GM12878 (cell line): Measurements from ENCODE around the gene LRRC40.

ENCODE experiments used
- CTCF ChIP-seq, 3 experiments: IDR thresholded peaks in 2 of 3; conservative IDR thresholded peaks in 1 of 3; 2 replicates each; pipeline ENCODE4 v1.5.1; 2011; ENCODE audit warnings: low read depth in 3 of 3, low read length in 3 of 3, mild to moderate bottlenecking in 3 of 3, control low read depth in 2 of 3, moderate library complexity in 2 of 3, inconsistent platforms in 1 of 3, mixed read lengths in 1 of 3; ENCODE audit not compliant: control insufficient read depth in 2 of 3, insufficient read depth in 1 of 3; ENCODE audit errors: extremely low read depth in 1 of 3
- EP300 ChIP-seq, 2 experiments: fragments of 150-350 bp in 1 of 2; IDR thresholded peaks; 2 replicates each; pipeline ENCODE4 v1.6.1; 2011 to 2012; ENCODE audit warnings: low read depth in 2 of 2, low read length in 2 of 2, borderline replicate concordance in 1 of 2, improper control_type of control experiment in 1 of 2, inconsistent platforms in 1 of 2; ENCODE audit not compliant: control insufficient read depth in 1 of 2
- NR2F1 ChIP-seq: fragments of 450-650 bp; conservative IDR thresholded peaks from 2 replicates; pipeline ENCODE4 v1.6.1; 2017; ENCODE audit warnings: mild to moderate bottlenecking
- POLR2A ChIP-seq: IDR thresholded peaks from 2 replicates; pipeline ENCODE4 v1.6.1; 2011; ENCODE audit warnings: low read depth, mild to moderate bottlenecking, low read length
- RAD51 ChIP-seq: fragments of 450-650 bp; IDR thresholded peaks from 2 replicates; pipeline ENCODE4 v1.6.1; 2016; ENCODE audit warnings: moderate library complexity, mild to moderate bottlenecking, inconsistent platforms
- SPI1 ChIP-seq: IDR thresholded peaks from 2 replicates; pipeline ENCODE4 v1.6.1; 2011; ENCODE audit warnings: low read depth, mild to moderate bottlenecking, low read length, moderate library complexity, borderline replicate concordance; ENCODE audit not compliant: insufficient read depth
- TCF12 ChIP-seq: IDR thresholded peaks from 2 replicates; pipeline ENCODE4 v1.6.1; 2011; ENCODE audit warnings: low read depth, mild to moderate bottlenecking, low read length
- USF2 ChIP-seq: IDR thresholded peaks from 2 replicates; pipeline ENCODE4 v1.6.1; 2011; ENCODE audit warnings: low read depth, low read length, improper control_type of control experiment, borderline replicate concordance
- ZBTB33 ChIP-seq: fragments of 450-650 bp; IDR thresholded peaks from 2 replicates; pipeline ENCODE4 v1.6.1; 2017; ENCODE audit warnings: mild to moderate bottlenecking
- ZNF24 ChIP-seq: fragments of 450-650 bp; IDR thresholded peaks from 2 replicates; pipeline ENCODE4 v1.6.1; 2017; ENCODE audit warnings: antibody characterized with exemption, mild to moderate bottlenecking

- TF ChIP-seq RAD51: no peak
- no peak for TF ChIP-seq ZNF24
- TF ChIP-seq NR2F1: no peak
- TF ChIP-seq CTCF (IDR thresholded peaks at IDR 0.05 in 2 of 3, conservative IDR thresholded peaks at IDR 0.05 in 1 of 3; ENCODE audit: control insufficient read depth in 2 of 3, extremely low read depth in 1 of 3, insufficient read depth in 1 of 3, low read depth in 3 of 3, low read length in 3 of 3): no peak
- no peak for TF ChIP-seq ZBTB33
- no peak for TF ChIP-seq TCF12
- TF ChIP-seq EP300 (IDR thresholded peaks at IDR 0.05; ENCODE audit: borderline replicate concordance in 1 of 2, control insufficient read depth in 1 of 2, low read depth in 2 of 2, low read length in 2 of 2): no peak
- no peak for TF ChIP-seq SPI1
- no peak for TF ChIP-seq POLR2A
- no peak for TF ChIP-seq USF2
Measured at GRCh38 chr1:70150444-70150843, 54.9 kb downstream of the LRRC40 start.
